Neural cell (in vitro differentiated cells): Measurements from ENCODE around the gene SMIM36. TPM values are rescaled to one million over a fixed set of nuclear protein-coding genes. Genes with fewer than 3 reads are reported as not detected.

Source experiments
- H2AFZ ChIP-seq: fragments of 200-600, 300-800 bp; sonication (generic), shearing (Covaris generic); 2 replicates; pipeline ENCODE4 v1.6.0; 2014; ENCODE audit warnings: low read depth, mild to moderate bottlenecking, antibody characterized with exemption, low read length, moderate library complexity
- H3F3A ChIP-seq: fragments of 200-600 bp; shearing (Covaris generic); 2 replicates; pipeline ENCODE4 v1.6.1; 2016; ENCODE audit warnings: mild to moderate bottlenecking, moderate library complexity, mixed read lengths, antibody characterized with exemption, low read length; ENCODE audit not compliant: insufficient read depth, poor library complexity, severe bottlenecking
- H3K27ac ChIP-seq: fragments of 200-600, 300-800 bp; sonication (generic), shearing (Covaris generic); 2 replicates; pipeline ENCODE4 v1.5.1; 2014; ENCODE audit warnings: mild to moderate bottlenecking, low read length, moderate library complexity
- H3K27me3 ChIP-seq: fragments of 300-800, 200-600 bp; sonication (generic), shearing (Covaris generic); 2 replicates; pipeline ENCODE4 v1.6.0; 2014; ENCODE audit warnings: mild to moderate bottlenecking, low read depth, low read length, moderate library complexity; ENCODE audit not compliant: insufficient read depth
- H3K36me3 ChIP-seq: fragments of 300-800, 200-600 bp; sonication (generic), shearing (Covaris generic); 2 replicates; pipeline ENCODE4 v1.5.1; 2014; ENCODE audit warnings: mild to moderate bottlenecking, antibody characterized with exemption, low read length, moderate library complexity; ENCODE audit not compliant: insufficient read depth
- H3K4me2 ChIP-seq: fragments of 300-800, 200-600 bp; sonication (generic), shearing (Covaris generic); 2 replicates; pipeline ENCODE4 v1.6.0; 2014; ENCODE audit warnings: mild to moderate bottlenecking, low read length
- H3K4me3 ChIP-seq: fragments of 300-800, 200-600 bp; sonication (generic), shearing (Covaris generic); 2 replicates; pipeline ENCODE4 v1.5.1; 2014; ENCODE audit warnings: mild to moderate bottlenecking, low read length, moderate library complexity
- H3K79me2 ChIP-seq: fragments of 200-600 bp; shearing (Covaris generic); replicated peaks from 2 replicates; pipeline ENCODE4 v1.6.0; 2014; ENCODE audit warnings: mild to moderate bottlenecking, low read length, moderate library complexity; ENCODE audit not compliant: insufficient read depth
- H3K9ac ChIP-seq: fragments of 300-800, 200-600 bp; sonication (generic), shearing (Covaris generic); 2 replicates; pipeline ENCODE4 v1.6.1; 2016; ENCODE audit warnings: mild to moderate bottlenecking, low read length, mixed read lengths
- H3K9me2 ChIP-seq: fragments of 200-600 bp; shearing (Covaris generic); 2 replicates; pipeline ENCODE4 v1.6.1; 2016; ENCODE audit warnings: mild to moderate bottlenecking, low read length, mixed read lengths; ENCODE audit not compliant: insufficient read depth
- H3K9me3 ChIP-seq: fragments of 200-600, 300-800 bp; sonication (generic), shearing (Covaris generic); 2 replicates; pipeline ENCODE4 v1.6.1; 2016; ENCODE audit warnings: mild to moderate bottlenecking, mixed run types, low read length, moderate library complexity, mixed read lengths
- H4K20me1 ChIP-seq: fragments of 200-600 bp; shearing (Covaris generic); 2 replicates; pipeline ENCODE4 v1.6.1; 2016; ENCODE audit warnings: mild to moderate bottlenecking, mixed run types; ENCODE audit not compliant: insufficient read depth
- CTCF ChIP-seq: fragments of 450-650 bp; IDR thresholded peaks from 2 replicates; pipeline ENCODE4 v1.5.1; 2014; ENCODE audit warnings: antibody characterized with exemption, mild to moderate bottlenecking, moderate library complexity; ENCODE audit not compliant: poor library complexity, severe bottlenecking
- EP300 ChIP-seq: fragments of 450-650 bp; conservative IDR thresholded peaks from 2 replicates; pipeline ENCODE4 v1.6.1; 2014; ENCODE audit warnings: antibody characterized with exemption, mild to moderate bottlenecking, moderate library complexity; ENCODE audit not compliant: poor library complexity, severe bottlenecking
- MXI1 ChIP-seq: fragments of 450-650 bp; conservative IDR thresholded peaks from 2 replicates; pipeline ENCODE4 v1.6.1; 2014; ENCODE audit warnings: antibody characterized with exemption, mild to moderate bottlenecking; ENCODE audit not compliant: poor library complexity, severe bottlenecking
- POLR2AphosphoS5 ChIP-seq: IDR thresholded peaks from 2 replicates; pipeline ENCODE4 v1.6.1; 2012
- REST ChIP-seq: IDR thresholded peaks from 2 replicates; pipeline ENCODE4 v1.6.1; 2012; ENCODE audit warnings: borderline replicate concordance
- SMC3 ChIP-seq: fragments of 450-650 bp; conservative IDR thresholded peaks from 2 replicates; pipeline ENCODE4 v1.6.1; 2014; ENCODE audit warnings: antibody characterized with exemption, mild to moderate bottlenecking, moderate library complexity; ENCODE audit not compliant: poor library complexity
- polyA plus RNA-seq: library from polyadenylated mRNA; depleted of rRNA; stranded (reverse); fragments of >200 nt; gene quantifications from 2 replicates; pipeline ENCODE4 v1.2.3, GENCODE V29; 2014

Gene SMIM36
- polyA plus RNA-seq, 1 donor from 2014 or later, result not detected

GRCh38 chr17:55430541-55431288 is 80.5 kb downstream of the SMIM36 start:
- Histone ChIP-seq H3F3A (no peaks in the 10 kb centered on the region), H3K9me3 (no peaks in the 10 kb centered on the region), H3K36me3 (no peaks in the 10 kb centered on the region), H3K4me3 (peak overlapping the region; percentile 19), H2AFZ (peak overlapping the region; percentile 25), H3K79me2 (no peaks in the 10 kb centered on the region), H3K9ac (no peak overlapping the region), H3K27me3 (no peaks in the 10 kb centered on the region), H3K27ac (peak overlapping the region; percentile 14), H3K4me2 (no peak overlapping the region), H3K9me2 (no peaks in the 10 kb centered on the region), H4K20me1 (no peaks in the 10 kb centered on the region)
- TF ChIP-seq EP300, result peak; percentile 47
- no peak for TF ChIP-seq REST

DNA sequence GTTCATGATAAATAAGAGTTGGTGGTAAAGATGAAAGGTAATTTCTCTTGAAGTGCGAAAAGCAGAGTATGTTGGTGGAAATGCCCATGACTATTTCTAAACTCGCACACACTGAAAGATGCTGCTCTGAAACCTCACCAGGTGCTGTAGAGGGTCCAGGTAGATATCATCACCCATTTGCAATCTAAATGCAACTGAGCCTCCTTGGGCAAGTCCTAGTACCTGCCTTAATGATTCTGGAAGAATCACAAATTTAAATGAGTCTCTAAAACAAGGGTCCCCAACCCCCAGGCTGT is 83.7 kb downstream of the SMIM36 start:
- H3K27me3 ChIP-seq, result no peaks in the 10 kb centered on the region
- no peaks in the 10 kb centered on the region for H4K20me1 ChIP-seq
- no peak overlapping the region for H3K9ac ChIP-seq
- H3K9me3 ChIP-seq, result no peaks in the 10 kb centered on the region
- no peak overlapping the region for H3K4me2 ChIP-seq
- no peaks in the 10 kb centered on the region for H3K9me2 ChIP-seq
- TF ChIP-seq SMC3 (no peak), MXI1 (no peak), POLR2AphosphoS5 (no peak), CTCF (no peak), REST (no peak), EP300 (no peak)
- H3K27ac ChIP-seq, result peak overlapping the region; percentile 43
- no peak overlapping the region for H3K4me3 ChIP-seq
- H3F3A ChIP-seq, result no peaks in the 10 kb centered on the region
- no peak overlapping the region for H2AFZ ChIP-seq
- H3K79me2 ChIP-seq, result no peaks in the 10 kb centered on the region
- H3K36me3 ChIP-seq, result no peaks in the 10 kb centered on the region
